K562 (cell line): Measurements from ENCODE around the gene JUND. TPM values are rescaled to one million over a fixed set of nuclear protein-coding genes. Genes with fewer than 3 reads are reported as not detected.
A peak's percentile ranks its signal among the peaks of the same experiment; 100 is the strongest.

Experiments used
- ATAC-seq: fragments of 200-7000 bp; cut with Tn5 transposase; 3 replicates; pipeline ENCODE4 v1.9.1; 2020; ENCODE audit warnings: moderate library complexity
- Bru-seq: library from RNA; stranded (reverse); fragments of 400-500 nt; gene quantifications from one replicate; lab custom pipeline; 2021; lab: Mats Ljungman, UMichigan
- BruChase-seq, 2 experiments: library from RNA; stranded (reverse); fragments of 400-500 nt; gene quantifications; one replicate each; lab custom pipeline; 2021; lab: Mats Ljungman, UMichigan
- BruUV-seq: library from RNA; stranded (reverse); fragments of 400-500 nt; replicated peaks from 2 replicates; lab custom pipeline; 2021; lab: Mats Ljungman, UMichigan
- CTCF ChIA-PET: fragments of 300-600 bp; formaldehyde crosslinking; extraction: SDS; loops from one replicate; lab custom pipeline; 2021; ENCODE audit warnings: low intra/inter-chr PET ratio; lab: Yijun Ruan, JAX
- POLR2A ChIA-PET: fragments of 300-600, 350-650 bp; sonication (Branson Sonifier 250); formaldehyde crosslinking; extraction: SDS; loops from one replicate; lab custom pipeline; 2021; ENCODE audit warnings: antibody characterized with exemption, inconsistent platforms; lab: Yijun Ruan, JAX
- DNase-seq, 4 experiments: peaks; one replicate each; pipeline versions ENCODE4 v3.0.0 to v3.0.0-alpha.2; 2011 to 2018; ENCODE audit warnings: low spot score in 3 of 4, mixed read lengths in 3 of 4; ENCODE audit errors: extremely low read depth in 1 of 4
- FAIRE-seq: peaks from 2 replicates; lab custom pipeline; 2011; peaks lifted over from hg19 to GRCh38; lab: Jason Lieb, UNC
- H2AFZ ChIP-seq: 2 replicates; pipeline ENCODE4 v1.6.0; 2011; ENCODE audit warnings: low read depth, low read length, control low read depth, inconsistent platforms
- H3K27ac ChIP-seq: fragments of 200-600 bp; 3 replicates; pipeline ENCODE4 v1.8.0; 2011; ENCODE audit warnings: low read depth, mild to moderate bottlenecking, control low read depth, inconsistent platforms, low read length, moderate library complexity, mixed read lengths; ENCODE audit errors: extremely low read depth
- H3K27me3 ChIP-seq, 2 experiments: fragments of 300-600 bp in 1 of 2; 2 replicates in 1 of 2; 3 replicates in 1 of 2; pipeline versions ENCODE4 v1.6.0 to v1.8.0; 2011; ENCODE audit warnings: inconsistent platforms in 2 of 2, low read length in 2 of 2, mild to moderate bottlenecking in 1 of 2, mixed read lengths in 1 of 2, moderate library complexity in 1 of 2; ENCODE audit not compliant: control insufficient read depth in 2 of 2, insufficient read depth in 2 of 2
- H3K36me3 ChIP-seq: fragments of 300-600 bp; 3 replicates; pipeline ENCODE4 v1.8.0; 2011; ENCODE audit warnings: mild to moderate bottlenecking, low read length, inconsistent platforms; ENCODE audit not compliant: control insufficient read depth, insufficient read depth
- H3K4me1 ChIP-seq, 2 experiments: fragments of 200-600 bp in 1 of 2; replicated peaks in 1 of 2; 2 replicates in 1 of 2; 3 replicates in 1 of 2; pipeline versions ENCODE4 v1.5.1 to v1.8.0; 2011; ENCODE audit warnings: inconsistent platforms in 2 of 2, low read length in 2 of 2, mild to moderate bottlenecking in 1 of 2, mixed read lengths in 1 of 2, moderate library complexity in 1 of 2; ENCODE audit not compliant: control insufficient read depth in 2 of 2, insufficient read depth in 2 of 2
- H3K4me2 ChIP-seq: 2 replicates; pipeline ENCODE4 v1.6.1; 2011; ENCODE audit warnings: low read length, control low read depth, inconsistent platforms, mixed read lengths; ENCODE audit not compliant: insufficient read depth
- H3K4me3 ChIP-seq: fragments of 200-600 bp; sonication (generic), shearing (Covaris generic); 2 replicates; pipeline ENCODE4 v1.5.1; 2016; ENCODE audit warnings: control low read depth, inconsistent platforms
- H3K79me2 ChIP-seq: fragments of 200-600 bp; 3 replicates; pipeline ENCODE4 v1.8.0; 2011; ENCODE audit warnings: low read length, inconsistent platforms; ENCODE audit not compliant: control insufficient read depth, insufficient read depth
- H3K9ac ChIP-seq, 2 experiments: 2 replicates each; pipeline versions ENCODE4 v1.6.0 to v1.6.1; 2011; ENCODE audit warnings: low read depth in 2 of 2, low read length in 2 of 2, control low read depth in 1 of 2, inconsistent platforms in 1 of 2, mild to moderate bottlenecking in 1 of 2, mixed read lengths in 1 of 2; ENCODE audit not compliant: insufficient read depth in 1 of 2
- H3K9me1 ChIP-seq: one replicate; pipeline ENCODE4 v1.6.0; 2011; ENCODE audit warnings: inconsistent platforms, mild to moderate bottlenecking, low read length, moderate library complexity; ENCODE audit not compliant: control insufficient read depth, insufficient read depth
- H3K9me3 ChIP-seq: replicated peaks from 2 replicates; pipeline ENCODE4 v1.5.1; 2011; ENCODE audit warnings: low read depth, low read length, inconsistent platforms; ENCODE audit not compliant: control insufficient read depth, insufficient read depth
- H4K20me1 ChIP-seq: replicated peaks from 2 replicates; pipeline ENCODE4 v1.6.1; 2011; ENCODE audit warnings: low read length, inconsistent platforms, mixed read lengths; ENCODE audit not compliant: control insufficient read depth, insufficient read depth
- ARNT ChIP-seq, 2 experiments: fragments of 450-650 bp; IDR thresholded peaks; 2 replicates each; pipeline ENCODE4 v1.6.1; 2016; ENCODE audit warnings: mild to moderate bottlenecking in 1 of 2
- BHLHE40 ChIP-seq: IDR thresholded peaks from 2 replicates; pipeline ENCODE4 v1.6.1; 2011; ENCODE audit warnings: low read length, improper control_type of control experiment
- HNRNPH1 ChIP-seq: fragments of 200-400 bp; formaldehyde crosslinking; optimal IDR thresholded peaks from 2 replicates; pipeline ENCODE3; 2017; ENCODE audit warnings: low read depth, mild to moderate bottlenecking, low read length, moderate library complexity
- NUFIP1 ChIP-seq: fragments of 450-650 bp; IDR thresholded peaks from 2 replicates; pipeline ENCODE4 v1.6.1; 2018; ENCODE audit not compliant: partially characterized antibody
- POLR2AphosphoS5 ChIP-seq: IDR thresholded peaks from 2 replicates; pipeline ENCODE4 v1.6.1; 2011; ENCODE audit warnings: mild to moderate bottlenecking, low read depth, low read length, moderate library complexity; ENCODE audit not compliant: control insufficient read depth, insufficient read depth
- RHOXF2B ChIP-seq: fragments of 250-450 bp; sonication (Bioruptor Pico); conservative IDR thresholded peaks from 2 replicates; pipeline ENCODE4 v1.5.1; 2021
- WGBS: fragments of 100-300 bp; shearing (Covaris generic); methylation state at CpG from one replicate; pipeline ENCODE4 v1.1.6; 2016; ENCODE audit warnings: low coverage, mixed read lengths; ENCODE audit not compliant: insufficient coverage; ENCODE audit errors: missing lambda C conversion rate; 5-methylcytosine and 5-hydroxymethylcytosine counted together
- in situ Hi-C: fragments of 300-500 bp; cut with MboI; formaldehyde crosslinking; loops from 4 replicates; pipeline ENCODE4 v1.15.0; 2018; ENCODE audit warnings: inconsistent platforms, mixed read lengths
- intact Hi-C: fragments of 100-400 bp; cut with micrococcal nuclease; formaldehyde crosslinking; loops from 2 replicates; pipeline ENCODE4 v1.14.2; 2022
- long read RNA-seq, 3 experiments: library from polyadenylated mRNA in 2 of 3; library from RNA in 1 of 3; unstranded in 2 of 3; stranded (forward) in 1 of 3; transcript quantifications; one replicate each; pipeline ENCODE4 v2.0.0, GENCODE V29; 2019 to 2022
- polyA minus RNA-seq, 3 experiments: library from RNA; depleted of rRNA, polyadenylated mRNA; stranded (reverse); fragments of >200 nt; gene quantifications; 2 replicates each; pipeline ENCODE4 v1.2.3, GENCODE V29; 2011
- polyA plus RNA-seq, 8 experiments: library from polyadenylated mRNA; depleted of rRNA in 4 of 8; stranded (reverse) in 5 of 8; unstranded in 3 of 8; fragments of >200 nt; fragmentation: Nextera tagmentation in 2 of 8; fragmentation: Illumina TruSeq in 1 of 8; extraction: Ambion mirVana in 2 of 8; extraction: Trizol in 1 of 8; gene quantifications; 2 replicates each; pipeline versions ENCODE4 v1.2.1 to v1.2.3, GENCODE V29; 2011 to 2014; ENCODE audit warnings: inconsistent platforms in 1 of 8, missing spikeins in 1 of 8
- total RNA-seq, 7 experiments: library from RNA; depleted of rRNA in 6 of 7; stranded (reverse); fragments of >200 nt in 6 of 7; fragmentation: Illumina TruSeq in 2 of 7; extraction: Trizol in 2 of 7; gene quantifications; 2 replicates each; pipeline versions ENCODE4 v1.2.1 to v1.2.3, GENCODE V29; 2011 to 2021; ENCODE audit warnings: low replicate concordance in 1 of 7
- TF ChIP-seq, protein P1 (sequence below): fragments of 450-650 bp; formaldehyde crosslinking; IDR thresholded peaks from 2 replicates; pipeline ENCODE4 v1.4.0; 2022; ENCODE audit warnings: missing genetic modification characterization
- TF ChIP-seq, protein P2 (sequence below): fragments of 450-650 bp; formaldehyde crosslinking; IDR thresholded peaks from 2 replicates; pipeline ENCODE4 v1.4.0; 2020; ENCODE audit warnings: mild to moderate bottlenecking, mixed read lengths
- TF ChIP-seq, protein P3 (sequence below): conservative IDR thresholded peaks from 2 replicates; pipeline ENCODE4 v1.6.1; 2011; ENCODE audit warnings: low read depth, mild to moderate bottlenecking, low read length; ENCODE audit not compliant: control insufficient read depth

Gene JUND
- total RNA-seq (2011; cell fraction: chromatin; rRNA removed; ENCODE audit: low replicate concordance), result 31.7 and 143 TPM in 2 replicates
- total RNA-seq (2011; cell fraction: nucleolus; rRNA removed), result 201 and 240 TPM in 2 replicates
- 97.7 and 104 TPM in 2 replicates for total RNA-seq (2011; cell fraction: nucleoplasm; rRNA removed)
- total RNA-seq (2014; rRNA removed) (279 and 297 TPM in 2 replicates), total RNA-seq (2014; rRNA removed; fragmentation: Illumina TruSeq; extraction: Trizol) (17.4 and 22.6 TPM in 2 replicates), total RNA-seq (2015; rRNA removed; fragmentation: Illumina TruSeq; extraction: Trizol) (33.1 and 33.7 TPM in 2 replicates), total RNA-seq (2021) (245 and 286 TPM in 2 replicates), polyA plus RNA-seq (2011; rRNA removed) (74.2 and 83.0 TPM in 2 replicates), polyA plus RNA-seq (2014; fragmentation: Illumina TruSeq; extraction: Trizol) (42.3 and 63.5 TPM in 2 replicates), polyA plus RNA-seq (2014; fragmentation: Nextera tagmentation; extraction: Ambion mirVana) (10 to 100 TPM in 1 of 2 experiments, 1 to 10 TPM in 1; 6.4 to 11.8 TPM), polyA plus RNA-seq (2014; rRNA removed) (210 and 216 TPM in 2 replicates), polyA minus RNA-seq (2011; rRNA and poly(A)+ RNA removed) (27.0 and 65.5 TPM in 2 replicates), Bru-seq, nascent RNA (percentile 96 among the genes with signal in this experiment), BruChase-seq, experiment 1, labeled RNA remaining after a 2-hour chase (percentile 97 among the genes with signal in this experiment), BruChase-seq, experiment 2, labeled RNA remaining after a 6-hour chase (percentile 98 among the genes with signal in this experiment)
- 93.8 and 405 TPM in 2 replicates for polyA plus RNA-seq (2011; cell fraction: cytosol; rRNA removed)
- 78.6 and 150 TPM in 2 replicates for polyA plus RNA-seq (2011; cell fraction: nucleus; rRNA removed)
- 73.8 and 111 TPM in 2 replicates for polyA plus RNA-seq (2012)
- polyA minus RNA-seq (2011; cell fraction: cytosol; rRNA and poly(A)+ RNA removed), result 243 and 277 TPM in 2 replicates
- polyA minus RNA-seq (2011; cell fraction: nucleus; rRNA and poly(A)+ RNA removed), result 89.5 and 108 TPM in 2 replicates
- long read RNA-seq, experiment 1, transcript JUND-201 (1 exons, 1,863 nt), result major isoform, 1,689 of 1,695 reads
- long read RNA-seq, experiment 1, partial matches to known transcripts, result 0 of 1,695 reads
- long read RNA-seq, experiment 1, other reads (novel, unspliced or antisense), result 4 of 1,695 reads
- long read RNA-seq, experiment 2, transcript JUND-201 (1 exons, 1,863 nt), result major isoform, 313 of 314 reads
- long read RNA-seq, experiment 2, partial matches to known transcripts, result 0 of 314 reads
- long read RNA-seq, experiment 2, other reads (novel, unspliced or antisense), result 1 of 314 reads
- long read RNA-seq, experiment 3, transcript JUND-201 (1 exons, 1,863 nt), result major isoform, 16 of 16 reads
- long read RNA-seq, experiment 3, partial matches to known transcripts, result 0 of 16 reads
- long read RNA-seq, experiment 3, other reads (novel, unspliced or antisense), result 0 of 16 reads

DNA sequence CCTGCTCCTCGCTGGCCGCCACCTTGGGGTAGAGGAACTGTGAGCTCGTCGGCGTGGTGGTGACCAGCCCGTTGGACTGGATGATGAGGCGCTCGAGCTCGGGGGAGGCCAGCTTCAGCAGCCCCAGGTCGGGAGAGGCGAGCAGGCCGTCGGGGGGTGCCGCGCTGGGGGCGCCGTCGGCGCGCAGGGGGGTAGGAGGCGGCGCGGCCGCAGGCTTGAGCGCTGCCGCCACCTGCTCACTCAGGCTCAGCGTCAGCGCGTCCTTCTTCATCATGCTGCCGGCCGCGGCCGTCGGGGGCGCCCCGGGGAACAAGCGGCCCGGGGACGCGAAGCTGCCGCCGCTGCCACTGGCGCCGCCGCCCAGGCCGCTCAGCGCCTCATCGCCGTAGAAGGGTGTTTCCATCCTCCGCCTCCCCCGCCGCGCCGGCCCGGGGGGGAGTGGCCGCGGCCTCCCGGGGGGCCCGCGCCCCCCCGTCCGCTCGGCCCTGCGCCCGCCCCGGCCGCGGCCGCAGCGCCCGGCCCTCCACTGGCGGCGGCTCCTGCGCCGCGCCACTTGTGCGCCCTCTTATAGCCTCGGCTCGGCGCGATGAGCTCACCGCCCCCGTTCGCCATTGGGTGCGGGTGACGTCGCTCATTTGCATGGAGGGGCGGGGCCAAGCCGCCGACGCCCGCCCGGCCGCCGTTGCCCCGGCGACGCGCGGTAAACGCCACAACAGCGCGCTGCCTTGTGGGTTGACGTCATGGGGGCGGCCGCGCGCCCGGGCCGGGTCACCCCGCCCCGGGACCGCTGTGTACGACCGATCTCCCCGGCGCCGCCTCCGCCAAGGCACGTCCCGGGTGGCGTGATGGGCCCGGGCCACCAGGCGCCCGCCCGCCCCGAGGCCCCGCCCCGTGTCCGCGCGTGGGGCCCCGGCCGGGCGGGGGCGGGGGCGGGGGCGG is at the start of gene JUND:
Gene JUND, minus strand, starts transcription at position 541 of the 939 bp plus-strand sequence. Its CDS starts 138 bp downstream, at position 403.
- intact Hi-C loops, result loop anchor here (1.0 to 2.0 kb wide), 3 partner anchors 23 to 133 kb away; partner anchors contain the start of gene GDF15
- H4K20me1 ChIP-seq, result peaks cover 26% of the 10 kb centered on the region
- peak within 1 kb of the TSS; percentile 99 to 100 for H3K9ac ChIP-seq
- DNase-seq (peak; percentile 84 to 99 (median 92)), ATAC-seq (peak; percentile 77), FAIRE-seq (peak; percentile 32)
- peaks cover 21 to 55% of the 10 kb centered on the region in 2 experiments for H3K4me1 ChIP-seq
- in situ Hi-C loops, result no loop called here
- BruUV-seq, result no TSS peak
- peak within 1 kb of the TSS; percentile 100 for H3K27ac ChIP-seq
- no peaks in the 10 kb centered on the region for H3K27me3 ChIP-seq
- H2AFZ ChIP-seq, result peak within 1 kb of the TSS; percentile 49; the same call in 1 of the 2 replicates
- peak within 1 kb of the TSS; percentile 99 for H3K4me2 ChIP-seq
- peaks cover 47% of the 10 kb centered on the region for H3K79me2 ChIP-seq
- peaks cover 21% of the 10 kb centered on the region for H3K36me3 ChIP-seq
- H3K9me3 ChIP-seq, result no peaks in the 10 kb centered on the region
- H3K9me1 ChIP-seq, result peaks cover 12% of the 10 kb centered on the region
- under 1% methylated on average over 43 of the region's 138 CpGs for WGBS
- H3K4me3 ChIP-seq, result peak within 1 kb of the TSS; percentile 100
- POLR2A ChIA-PET, result interaction anchor here (0.6 to 8.5 kb wide), 47 partner anchors 9 to 975 kb away, joined by 3 to 122 read pairs (median 5); partner anchors contain the start of genes CCDC124, GDF15, LSM4 and MPV17L2
- CTCF ChIA-PET, result interaction anchor here (0.6 to 0.9 kb wide), 3 partner anchors 10 to 105 kb away, joined by 3 read pairs; no protein-coding TSS in a partner anchor
- TF ChIP-seq ARNT (IDR thresholded peaks at IDR 0.05) (no peak), NUFIP1 (no peak), HNRNPH1 (peak; percentile 40), BHLHE40 (peak; percentile 76), RHOXF2B (CRISPR knock-in tag) (no peak), POLR2AphosphoS5 (peak; percentile 95; the same call in 1 of the 2 replicates)
- TF ChIP-seq, protein P1, sequence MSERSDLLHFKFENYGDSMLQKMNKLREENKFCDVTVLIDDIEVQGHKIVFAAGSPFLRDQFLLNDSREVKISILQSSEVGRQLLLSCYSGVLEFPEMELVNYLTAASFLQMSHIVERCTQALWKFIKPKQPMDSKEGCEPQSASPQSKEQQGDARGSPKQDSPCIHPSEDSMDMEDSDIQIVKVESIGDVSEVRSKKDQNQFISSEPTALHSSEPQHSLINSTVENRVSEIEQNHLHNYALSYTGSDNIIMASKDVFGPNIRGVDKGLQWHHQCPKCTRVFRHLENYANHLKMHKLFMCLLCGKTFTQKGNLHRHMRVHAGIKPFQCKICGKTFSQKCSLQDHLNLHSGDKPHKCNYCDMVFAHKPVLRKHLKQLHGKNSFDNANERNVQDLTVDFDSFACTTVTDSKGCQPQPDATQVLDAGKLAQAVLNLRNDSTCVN (CRISPR knock-in tag), result no peak
- TF ChIP-seq, protein P2, sequence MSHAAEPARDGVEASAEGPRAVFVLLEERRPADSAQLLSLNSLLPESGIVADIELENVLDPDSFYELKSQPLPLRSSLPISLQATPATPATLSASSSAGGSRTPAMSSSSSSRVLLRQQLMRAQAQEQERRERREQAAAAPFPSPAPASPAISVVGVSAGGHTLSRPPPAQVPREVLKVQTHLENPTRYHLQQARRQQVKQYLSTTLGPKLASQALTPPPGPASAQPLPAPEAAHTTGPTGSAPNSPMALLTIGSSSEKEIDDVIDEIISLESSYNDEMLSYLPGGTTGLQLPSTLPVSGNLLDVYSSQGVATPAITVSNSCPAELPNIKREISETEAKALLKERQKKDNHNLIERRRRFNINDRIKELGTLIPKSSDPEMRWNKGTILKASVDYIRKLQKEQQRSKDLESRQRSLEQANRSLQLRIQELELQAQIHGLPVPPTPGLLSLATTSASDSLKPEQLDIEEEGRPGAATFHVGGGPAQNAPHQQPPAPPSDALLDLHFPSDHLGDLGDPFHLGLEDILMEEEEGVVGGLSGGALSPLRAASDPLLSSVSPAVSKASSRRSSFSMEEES, result no peak
- TF ChIP-seq, protein P3, sequence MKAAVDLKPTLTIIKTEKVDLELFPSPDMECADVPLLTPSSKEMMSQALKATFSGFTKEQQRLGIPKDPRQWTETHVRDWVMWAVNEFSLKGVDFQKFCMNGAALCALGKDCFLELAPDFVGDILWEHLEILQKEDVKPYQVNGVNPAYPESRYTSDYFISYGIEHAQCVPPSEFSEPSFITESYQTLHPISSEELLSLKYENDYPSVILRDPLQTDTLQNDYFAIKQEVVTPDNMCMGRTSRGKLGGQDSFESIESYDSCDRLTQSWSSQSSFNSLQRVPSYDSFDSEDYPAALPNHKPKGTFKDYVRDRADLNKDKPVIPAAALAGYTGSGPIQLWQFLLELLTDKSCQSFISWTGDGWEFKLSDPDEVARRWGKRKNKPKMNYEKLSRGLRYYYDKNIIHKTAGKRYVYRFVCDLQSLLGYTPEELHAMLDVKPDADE, result peak; percentile 89
